HepG2 (cell line): Measurements from ENCODE around the gene USP12. TPM values are rescaled to one million over a fixed set of nuclear protein-coding genes. Genes with fewer than 3 reads are reported as not detected.

Experiments used
- ARID3A ChIP-seq: IDR thresholded peaks from 2 replicates; pipeline ENCODE4 v1.6.1; 2012; ENCODE audit warnings: low read depth, low read length, improper control_type of control experiment
- CBX1 ChIP-seq: IDR thresholded peaks from one replicate; pipeline ENCODE4 v1.6.1; 2016; ENCODE audit warnings: antibody characterized with exemption, low read depth
- ETS1 ChIP-seq: sonication (generic); formaldehyde crosslinking; IDR thresholded peaks from 2 replicates; pipeline ENCODE4 v1.4.0; 2020; ENCODE audit warnings: missing genetic modification reagents
- FOXO4 ChIP-seq: sonication (generic); formaldehyde crosslinking; conservative IDR thresholded peaks from 2 replicates; pipeline ENCODE4 v1.8.1; 2023; ENCODE audit warnings: missing genetic modification reagents
- HMG20B ChIP-seq: conservative IDR thresholded peaks from 2 replicates; pipeline ENCODE4 v1.6.1; 2016; ENCODE audit warnings: missing genetic modification reagents, missing compliant biosample characterization
- IRF1 ChIP-seq: sonication (generic); formaldehyde crosslinking; IDR thresholded peaks from 2 replicates; pipeline ENCODE4 v1.4.0; 2020; ENCODE audit warnings: low read depth, mild to moderate bottlenecking, missing genetic modification reagents
- MAFK ChIP-seq, 2 experiments: IDR thresholded peaks in 1 of 2; conservative IDR thresholded peaks in 1 of 2; 2 replicates each; pipeline ENCODE4 v1.6.1; 2011; ENCODE audit warnings: improper control_type of control experiment in 2 of 2, low read length in 2 of 2
- NFKBIZ ChIP-seq: IDR thresholded peaks from 2 replicates; pipeline ENCODE4 v1.6.1; 2018; ENCODE audit warnings: missing genetic modification reagents, missing compliant biosample characterization
- NR1H2 ChIP-seq: sonication (generic); formaldehyde crosslinking; IDR thresholded peaks from 2 replicates; pipeline ENCODE4 v1.8.1; 2022; ENCODE audit warnings: low read depth, missing genetic modification reagents, borderline replicate concordance
- NR2F2 ChIP-seq: IDR thresholded peaks from 2 replicates; pipeline ENCODE4 v1.6.1; 2012; ENCODE audit warnings: low read depth, inconsistent platforms, borderline replicate concordance
- NR2F6 ChIP-seq, 2 experiments: IDR thresholded peaks; 2 replicates each; pipeline ENCODE4 v1.6.1; 2016; ENCODE audit warnings: antibody characterized with exemption in 1 of 2, mild to moderate bottlenecking in 1 of 2
- RXRA ChIP-seq: sonication (generic); formaldehyde crosslinking; IDR thresholded peaks from 2 replicates; pipeline ENCODE4 v1.5.1; 2020; ENCODE audit warnings: missing genetic modification reagents
- SOX13 ChIP-seq, 3 experiments: fragments of 450-650 bp in 1 of 3; sonication (generic) in 1 of 3; formaldehyde crosslinking in 1 of 3; IDR thresholded peaks in 2 of 3; conservative IDR thresholded peaks in 1 of 3; 2 replicates each; pipeline versions ENCODE4 v1.5.0 to v1.6.1; 2016 to 2020; ENCODE audit warnings: antibody characterized with exemption in 1 of 3, mild to moderate bottlenecking in 1 of 3, missing compliant biosample characterization in 1 of 3, missing genetic modification reagents in 1 of 3, moderate library complexity in 1 of 3
- SRSF4 ChIP-seq: fragments of 200-400 bp; formaldehyde crosslinking; IDR thresholded peaks from one replicate; pipeline ENCODE4 v1.6.1; 2018; ENCODE audit warnings: mild to moderate bottlenecking, low read depth, low read length, moderate library complexity; ENCODE audit not compliant: poor library complexity, severe bottlenecking
- SUZ12 ChIP-seq: fragments of 150-350 bp; IDR thresholded peaks from 2 replicates; pipeline ENCODE4 v1.6.1; 2014; ENCODE audit warnings: low read depth, low read length
- TEF ChIP-seq: sonication (generic); formaldehyde crosslinking; IDR thresholded peaks from 2 replicates; pipeline ENCODE4 v1.5.0; 2020; ENCODE audit warnings: missing genetic modification reagents
- XRCC5 ChIP-seq: fragments of 200-400 bp; formaldehyde crosslinking; optimal IDR thresholded peaks from 2 replicates; pipeline ENCODE3; 2017; ENCODE audit warnings: mild to moderate bottlenecking, low read length
- ZBTB21 ChIP-seq: sonication (generic); formaldehyde crosslinking; IDR thresholded peaks from 2 replicates; pipeline ENCODE4 v1.4.0; 2020; ENCODE audit warnings: missing genetic modification reagents
- ZBTB25 ChIP-seq: IDR thresholded peaks from 2 replicates; pipeline ENCODE4 v1.6.1; 2018; ENCODE audit warnings: missing genetic modification reagents
- ZNF20 ChIP-seq: sonication (generic); formaldehyde crosslinking; IDR thresholded peaks from 2 replicates; pipeline ENCODE4 v1.4.0; 2020; ENCODE audit warnings: mild to moderate bottlenecking, moderate library complexity, missing genetic modification reagents
- ZNF232 ChIP-seq: sonication (generic); formaldehyde crosslinking; IDR thresholded peaks from 2 replicates; pipeline ENCODE4 v1.4.0; 2020; ENCODE audit warnings: missing genetic modification reagents, borderline replicate concordance
- ZNF75D ChIP-seq: sonication (generic); formaldehyde crosslinking; IDR thresholded peaks from 2 replicates; pipeline ENCODE4 v1.8.1; 2023; ENCODE audit warnings: missing genetic modification reagents, mild to moderate bottlenecking, borderline replicate concordance
- polyA plus RNA-seq, 8 experiments: library from polyadenylated mRNA; depleted of rRNA in 3 of 8; stranded (reverse) in 7 of 8; unstranded in 1 of 8; fragments of >200 nt; fragmentation: Illumina TruSeq in 4 of 8; extraction: Trizol in 4 of 8; gene quantifications; 2 replicates each; pipeline versions ENCODE4 v1.2.1 to v1.2.3, GENCODE V29; 2011 to 2016; ENCODE audit warnings: low read depth in 4 of 8, missing spikeins in 1 of 8, mixed read lengths in 1 of 8; ENCODE audit not compliant: insufficient read depth in 1 of 8
- total RNA-seq, 5 experiments: library from RNA; depleted of rRNA; stranded (reverse); fragments of >200 nt; fragmentation: Illumina TruSeq; extraction: Trizol; gene quantifications; 2 replicates each; pipeline ENCODE4 v1.2.3, GENCODE V29; 2016; ENCODE audit warnings: low read depth in 1 of 5

USP12 gene
- total and polyA plus RNA-seq, 2 of the 13 experiments (the other 11 are each of a cell fraction or from before 2014, with no cell fraction given) = 9.8 to 19.5 TPM

- TF ChIP-seq IRF1 = no peak
- TF ChIP-seq MAFK (conservative IDR thresholded peaks at IDR 0.05 in 1 of 2, IDR thresholded peaks at IDR 0.05 in 1 of 2; ENCODE audit: low read length in 2 of 2) = no peak
- TF ChIP-seq ZNF232 (CRISPR knock-in tag) = no peak
- TF ChIP-seq HMG20B (CRISPR knock-in tag) = no peak
- no peak for TF ChIP-seq NFKBIZ
- TF ChIP-seq SRSF4 = no peak
- no peak for TF ChIP-seq ZBTB21 (CRISPR knock-in tag)
- no peak for TF ChIP-seq SUZ12
- TF ChIP-seq NR2F6 (IDR thresholded peaks at IDR 0.05) = no peak; the same call in none of the 2 replicates
- 0 out of 2 replicates have a peak, but pooled peaks have one; percentile 31 for TF ChIP-seq NR2F6 (CRISPR knock-in tag; IDR thresholded peaks at IDR 0.05)
- TF ChIP-seq ARID3A = no peak
- no peak for TF ChIP-seq NR1H2 (CRISPR knock-in tag)
- no peak for TF ChIP-seq CBX1
- TF ChIP-seq ZNF75D (CRISPR knock-in tag) = no peak
- no peak for TF ChIP-seq ZBTB25
- peak; percentile 36 for TF ChIP-seq XRCC5
- TF ChIP-seq RXRA = peak; percentile 53; the same call in 1 of the 2 replicates
- TF ChIP-seq NR2F2 = no peak; the same call in 1 of the 2 replicates
- no peak for TF ChIP-seq ETS1 (CRISPR knock-in tag)
- no peak for TF ChIP-seq TEF (CRISPR knock-in tag)
- TF ChIP-seq SOX13 (IDR thresholded peaks at IDR 0.05) = no peak
- peak in 1 of 2 experiments; percentile 76; a peak in 2 of 4 replicates for TF ChIP-seq SOX13 (CRISPR knock-in tag; conservative IDR thresholded peaks at IDR 0.05 in 1 of 2, IDR thresholded peaks at IDR 0.05 in 1 of 2)
- TF ChIP-seq ZNF20 (CRISPR knock-in tag) = no peak
- no peak for TF ChIP-seq FOXO4 (CRISPR knock-in tag)
Measured at GRCh38 chr13:27022571-27023311, 148.9 kb downstream of the USP12 start (continued).
